ENCODE results near the gene SRGAP2B. TPM values are rescaled to one million over a fixed set of nuclear protein-coding genes. Genes with fewer than 3 reads are reported as not detected.
"Not testable (repeated sequence)": the region's sequence is repeated elsewhere in the genome, so short reads cannot be mapped to it uniquely, and the experiment has no call there.

SRGAP2B gene
- polyA plus RNA-seq, 3 donors, result 5.8 to 25.5 (median 7.0) TPM

- H3K9me3 Mint-ChIP-seq; H3K27me3 Mint-ChIP-seq (ENCODE audit: low read depth in 3 of 3); H3K79me2 ChIP-seq (ENCODE audit: insufficient read depth, low read length); intact Hi-C loops (cut with micrococcal nuclease); H3K36me3 Mint-ChIP-seq; H3K4me1 Mint-ChIP-seq; H3K4me3 Mint-ChIP-seq; H4K20me1 ChIP-seq (ENCODE audit: insufficient read depth, low read length); H3K9me3 ChIP-seq (replicated peaks in 1 of 2; ENCODE audit: control insufficient read depth in 1 of 2, insufficient read depth in 1 of 2, low read length in 2 of 2); H3K27ac Mint-ChIP-seq; H3K36me3 ChIP-seq (replicated peaks in 1 of 2; ENCODE audit: control insufficient read depth in 1 of 2, insufficient read depth in 2 of 2, low read length in 2 of 2); H3K27me3 ChIP-seq (ENCODE audit: control insufficient read depth in 2 of 2, insufficient read depth in 2 of 2, low read length in 2 of 2); H3K4me2 ChIP-seq (replicated peaks; ENCODE audit: extremely low read depth, low read length, poor library complexity, severe bottlenecking); H3K27ac ChIP-seq (ENCODE audit: low read depth in 1 of 2, low read length in 2 of 2); H3K9ac ChIP-seq (ENCODE audit: insufficient read depth, low read length, poor library complexity, severe bottlenecking); H3K4me3 ChIP-seq (replicated peaks in 1 of 3; ENCODE audit: low read depth in 2 of 3, low read length in 3 of 3); H2AFZ ChIP-seq (ENCODE audit: insufficient read depth, low read depth, low read length, poor library complexity, severe bottlenecking): not testable (repeated sequence)
- DNase-seq, result peak in 2 of 3 donors; percentile 1 to 9
- peaks cover 8 to 11% of the 10 kb centered on the region in 2 donors for H3K4me1 ChIP-seq (ENCODE audit: control insufficient read depth in 1 of 2, insufficient read depth in 2 of 2, low read length in 2 of 2)
Measured at GRCh38 chr1:144995833-144996410, 99.2 kb downstream of the SRGAP2B start.

- intact Hi-C loops (cut with micrococcal nuclease); H3K4me3 ChIP-seq (replicated peaks in 1 of 3; ENCODE audit: low read depth in 2 of 3, low read length in 3 of 3); H3K27me3 Mint-ChIP-seq (ENCODE audit: low read depth in 3 of 3); H3K4me1 ChIP-seq (ENCODE audit: control insufficient read depth in 1 of 2, insufficient read depth in 2 of 2, low read length in 2 of 2); H3K36me3 ChIP-seq (replicated peaks in 1 of 2; ENCODE audit: control insufficient read depth in 1 of 2, insufficient read depth in 2 of 2, low read length in 2 of 2); H3K79me2 ChIP-seq (ENCODE audit: insufficient read depth, low read length); H3K4me2 ChIP-seq (replicated peaks; ENCODE audit: extremely low read depth, low read length, poor library complexity, severe bottlenecking); H4K20me1 ChIP-seq (ENCODE audit: insufficient read depth, low read length); H3K27ac Mint-ChIP-seq; H3K27ac ChIP-seq (ENCODE audit: low read depth in 1 of 2, low read length in 2 of 2); H2AFZ ChIP-seq (ENCODE audit: insufficient read depth, low read depth, low read length, poor library complexity, severe bottlenecking); H3K36me3 Mint-ChIP-seq; H3K27me3 ChIP-seq (ENCODE audit: control insufficient read depth in 2 of 2, insufficient read depth in 2 of 2, low read length in 2 of 2); H3K4me3 Mint-ChIP-seq; H3K4me1 Mint-ChIP-seq; H3K9me3 ChIP-seq (replicated peaks in 1 of 2; ENCODE audit: control insufficient read depth in 1 of 2, insufficient read depth in 1 of 2, low read length in 2 of 2); H3K9me3 Mint-ChIP-seq; H3K9ac ChIP-seq (ENCODE audit: insufficient read depth, low read length, poor library complexity, severe bottlenecking): not testable (repeated sequence)
- peak; percentile 1 to 14 (median 6) for DNase-seq
- WGBS (ENCODE audit: insufficient coverage), result no CpG with 5 or more reads among the region's 1 CpG
Measured at GRCh38 chr1:144992915-144993314, 102.2 kb downstream of the SRGAP2B start.

GRCh38 chr1:144990611-144991010 is 104.5 kb downstream of the SRGAP2B start:
- H3K4me3 ChIP-seq (replicated peaks in 1 of 3; ENCODE audit: low read depth in 2 of 3, low read length in 3 of 3); H3K27ac Mint-ChIP-seq; H3K27me3 ChIP-seq (ENCODE audit: control insufficient read depth in 2 of 2, insufficient read depth in 2 of 2, low read length in 2 of 2); H3K9me3 Mint-ChIP-seq; H3K27ac ChIP-seq (ENCODE audit: low read depth in 1 of 2, low read length in 2 of 2); H3K36me3 ChIP-seq (replicated peaks in 1 of 2; ENCODE audit: control insufficient read depth in 1 of 2, insufficient read depth in 2 of 2, low read length in 2 of 2); H4K20me1 ChIP-seq (ENCODE audit: insufficient read depth, low read length); H3K79me2 ChIP-seq (ENCODE audit: insufficient read depth, low read length); H3K4me3 Mint-ChIP-seq; DNase-seq; H2AFZ ChIP-seq (ENCODE audit: insufficient read depth, low read depth, low read length, poor library complexity, severe bottlenecking); H3K9me3 ChIP-seq (replicated peaks in 1 of 2; ENCODE audit: control insufficient read depth in 1 of 2, insufficient read depth in 1 of 2, low read length in 2 of 2); H3K36me3 Mint-ChIP-seq; H3K27me3 Mint-ChIP-seq (ENCODE audit: low read depth in 3 of 3); H3K9ac ChIP-seq (ENCODE audit: insufficient read depth, low read length, poor library complexity, severe bottlenecking); H3K4me2 ChIP-seq (replicated peaks; ENCODE audit: extremely low read depth, low read length, poor library complexity, severe bottlenecking); H3K4me1 ChIP-seq (ENCODE audit: control insufficient read depth in 1 of 2, insufficient read depth in 2 of 2, low read length in 2 of 2); H3K4me1 Mint-ChIP-seq; intact Hi-C loops (cut with micrococcal nuclease): not testable (repeated sequence)
- no CpG with 5 or more reads among the region's 29 CpGs for WGBS (ENCODE audit: insufficient coverage)

- H3K4me3 ChIP-seq (replicated peaks in 1 of 3; ENCODE audit: low read depth in 2 of 3, low read length in 3 of 3); H4K20me1 ChIP-seq (ENCODE audit: insufficient read depth, low read length); H3K36me3 ChIP-seq (replicated peaks in 1 of 2; ENCODE audit: control insufficient read depth in 1 of 2, insufficient read depth in 2 of 2, low read length in 2 of 2); H3K27ac Mint-ChIP-seq; H3K4me3 Mint-ChIP-seq; H3K9me3 ChIP-seq (replicated peaks in 1 of 2; ENCODE audit: control insufficient read depth in 1 of 2, insufficient read depth in 1 of 2, low read length in 2 of 2); H3K9me3 Mint-ChIP-seq; H3K9ac ChIP-seq (ENCODE audit: insufficient read depth, low read length, poor library complexity, severe bottlenecking); H2AFZ ChIP-seq (ENCODE audit: insufficient read depth, low read depth, low read length, poor library complexity, severe bottlenecking); H3K27me3 ChIP-seq (ENCODE audit: control insufficient read depth in 2 of 2, insufficient read depth in 2 of 2, low read length in 2 of 2); intact Hi-C loops (cut with micrococcal nuclease); H3K4me1 ChIP-seq (ENCODE audit: control insufficient read depth in 1 of 2, insufficient read depth in 2 of 2, low read length in 2 of 2); DNase-seq; H3K27ac ChIP-seq (ENCODE audit: low read depth in 1 of 2, low read length in 2 of 2); H3K27me3 Mint-ChIP-seq (ENCODE audit: low read depth in 3 of 3); H3K4me1 Mint-ChIP-seq; H3K79me2 ChIP-seq (ENCODE audit: insufficient read depth, low read length); H3K36me3 Mint-ChIP-seq; H3K4me2 ChIP-seq (replicated peaks; ENCODE audit: extremely low read depth, low read length, poor library complexity, severe bottlenecking): not testable (repeated sequence)
- WGBS (ENCODE audit: insufficient coverage), result no CpG with 5 or more reads among the region's 2 CpGs
Measured at GRCh38 chr1:144987131-144987530, 108.0 kb downstream of the SRGAP2B start.

Data from CD14-positive monocyte (primary cell).